Activated CD8-positive, alpha-beta memory T cell treated with anti-CD3 and anti-CD28 coated beads, Interleukin-2, amount 50 U/mL, for 1 hour (primary cell): ENCODE results near the gene COL23A1.

Source experiments
- DNase-seq: peaks from one replicate; pipeline ENCODE4 v3.0.0-alpha.2; 2020; ENCODE audit errors: extremely low read depth

Gene COL23A1

GRCh38 chr5:178460174-178460573 lies 130.0 kb downstream of the COL23A1 start:
- DNase-seq = no peak

GRCh38 chr5:178458140-178458539 lies 132.1 kb downstream of the COL23A1 start:
- no peak for DNase-seq

- no peak for DNase-seq
Measured at GRCh38 chr5:178457471-178457870, 132.7 kb downstream of the COL23A1 start.

GRCh38 chr5:178455480-178455835 lies 134.7 kb downstream of the COL23A1 start:
- DNase-seq = no peak

GRCh38 chr5:178454821-178455479 lies 135.2 kb downstream of the COL23A1 start:
- no peak for DNase-seq

- DNase-seq = no peak
Measured at GRCh38 chr5:178454303-178454702, 135.9 kb downstream of the COL23A1 start.

- no peak for DNase-seq
Measured at GRCh38 chr5:178453224-178453623, 137.0 kb downstream of the COL23A1 start.

GRCh38 chr5:178450121-178451028 lies 139.8 kb downstream of the COL23A1 start:
- DNase-seq = no peak

GRCh38 chr5:178449163-178450070 lies 140.8 kb downstream of the COL23A1 start:
- DNase-seq = no peak

- DNase-seq = no peak
Measured at GRCh38 chr5:178445534-178445933, 144.7 kb downstream of the COL23A1 start.

GRCh38 chr5:178442405-178443257 lies 147.6 kb downstream of the COL23A1 start:
- no peak for DNase-seq

- no peak for DNase-seq
Measured at GRCh38 chr5:178441486-178442270, 148.5 kb downstream of the COL23A1 start.

GRCh38 chr5:178440181-178440580 lies 150.0 kb downstream of the COL23A1 start:
- no peak for DNase-seq

GRCh38 chr5:178439493-178440180 lies 150.6 kb downstream of the COL23A1 start:
- no peak for DNase-seq

- no peak for DNase-seq
Measured at GRCh38 chr5:178438796-178439195, 151.4 kb downstream of the COL23A1 start.

GRCh38 chr5:178437386-178438075 lies 152.7 kb downstream of the COL23A1 start:
- DNase-seq = no peak

- DNase-seq = no peak
Measured at GRCh38 chr5:178436326-178436940, 153.8 kb downstream of the COL23A1 start.

- no peak for DNase-seq
Measured at GRCh38 chr5:178435321-178436238, 154.6 kb downstream of the COL23A1 start.
